Right atrium auricular region (tissue), 2 donors: Measurements from ENCODE around the gene ARHGAP26. TPM values are rescaled to one million over a fixed set of nuclear protein-coding genes. Genes with fewer than 3 reads are reported as not detected.
A peak's percentile ranks its signal among the peaks of the same experiment; 100 is the strongest.

ENCODE experiments used
- DNase-seq: peaks from one replicate; pipeline ENCODE4 v3.0.0-alpha.2; 2019; ENCODE audit warnings: low spot score
- H3K27ac ChIP-seq, 2 donors: fragments of 200-600 bp; sonication (generic); 1 replicate in 1 of 2; 2 replicates in 1 of 2; pipeline ENCODE4 v1.5.1; 2016 to 2019
- H3K27me3 ChIP-seq, 2 donors: fragments of 200-600 bp; sonication (generic); one replicate each; pipeline versions ENCODE4 v1.5.1 to v1.6.0; 2017 to 2019
- H3K36me3 ChIP-seq: fragments of 200-600 bp; sonication (generic); one replicate; pipeline ENCODE4 v1.5.1; 2016
- H3K4me1 ChIP-seq, 2 donors: fragments of 200-600 bp; sonication (generic); one replicate each; pipeline versions ENCODE4 v1.5.1 to v1.6.0; 2017 to 2019
- H3K4me3 ChIP-seq, 2 donors: fragments of 200-600 bp; sonication (generic); 1 replicate in 1 of 2; 2 replicates in 1 of 2; pipeline ENCODE4 v1.5.1; 2017 to 2019; ENCODE audit warnings: mild to moderate bottlenecking in 1 of 2, moderate library complexity in 1 of 2
- H3K9me3 ChIP-seq, 2 donors: fragments of 200-600 bp; sonication (generic); one replicate each; pipeline ENCODE4 v1.5.1; 2019
- total RNA-seq, 2 donors: library from RNA; depleted of rRNA; stranded (reverse); fragments of >200 nt; gene quantifications; one replicate each; pipeline ENCODE4 v1.1.0, GENCODE V29; 2016
- TF ChIP-seq, protein P1 (sequence below), 2 donors: fragments of 200-600 bp; sonication (generic); IDR thresholded peaks; one replicate each; pipeline ENCODE4 v1.5.1; 2019; ENCODE audit warnings: antibody characterized with exemption in 2 of 2

Gene ARHGAP26
- total RNA-seq, 2 donors from 2014 or later, result 29.8 to 31.6 TPM

DNA sequence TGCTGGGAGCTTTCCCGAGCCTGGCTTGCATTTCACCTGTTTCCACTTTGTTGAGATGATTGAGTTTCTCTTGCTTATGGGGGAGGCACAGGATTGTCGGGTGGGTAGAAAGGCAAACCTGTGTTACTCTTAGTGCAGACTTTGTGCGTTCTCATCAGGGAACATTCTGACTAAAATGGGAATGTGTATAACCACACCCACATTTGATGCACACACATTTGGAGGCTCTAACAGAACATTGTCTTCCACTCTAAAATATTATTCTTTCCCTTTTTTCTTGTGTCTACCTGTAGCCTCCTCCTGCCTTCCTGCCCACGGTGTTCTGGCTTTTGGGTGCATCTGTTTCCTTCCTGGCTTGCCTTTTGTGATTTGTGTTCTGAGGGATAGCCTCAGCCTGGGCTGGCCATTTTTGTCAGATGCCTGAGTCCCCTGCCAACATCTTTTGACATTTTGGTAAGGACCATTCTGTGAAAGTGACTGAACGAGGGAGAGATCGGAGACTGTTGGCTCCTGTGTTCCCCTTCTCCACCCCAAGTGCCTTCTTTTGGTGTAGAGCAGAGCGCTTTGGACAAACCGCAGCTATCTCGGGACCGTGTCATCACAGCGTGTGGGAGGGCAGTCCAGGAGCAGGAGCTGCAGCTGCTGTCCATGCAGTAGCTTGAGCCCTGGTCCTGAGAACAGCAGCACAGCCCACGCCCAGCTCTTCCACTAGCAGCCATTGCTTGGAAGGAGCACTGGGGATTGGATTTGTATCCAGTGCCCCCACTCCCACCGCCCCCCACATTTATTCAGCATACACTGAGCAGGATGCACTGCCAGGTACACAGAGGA, 101.4 kb downstream of the ARHGAP26 start:
- Histone ChIP-seq H3K36me3 (no peaks in the 10 kb centered on the region), H3K27ac (peak overlapping the region in 1 of 2 donors; percentile 1), H3K27me3 (no peaks in the 10 kb centered on the region), H3K4me1 (peaks cover 0 to 89% of the 10 kb centered on the region in 2 donors), H3K4me3 (no peak overlapping the region), H3K9me3 (no peaks in the 10 kb centered on the region)
- TF ChIP-seq, protein P1, sequence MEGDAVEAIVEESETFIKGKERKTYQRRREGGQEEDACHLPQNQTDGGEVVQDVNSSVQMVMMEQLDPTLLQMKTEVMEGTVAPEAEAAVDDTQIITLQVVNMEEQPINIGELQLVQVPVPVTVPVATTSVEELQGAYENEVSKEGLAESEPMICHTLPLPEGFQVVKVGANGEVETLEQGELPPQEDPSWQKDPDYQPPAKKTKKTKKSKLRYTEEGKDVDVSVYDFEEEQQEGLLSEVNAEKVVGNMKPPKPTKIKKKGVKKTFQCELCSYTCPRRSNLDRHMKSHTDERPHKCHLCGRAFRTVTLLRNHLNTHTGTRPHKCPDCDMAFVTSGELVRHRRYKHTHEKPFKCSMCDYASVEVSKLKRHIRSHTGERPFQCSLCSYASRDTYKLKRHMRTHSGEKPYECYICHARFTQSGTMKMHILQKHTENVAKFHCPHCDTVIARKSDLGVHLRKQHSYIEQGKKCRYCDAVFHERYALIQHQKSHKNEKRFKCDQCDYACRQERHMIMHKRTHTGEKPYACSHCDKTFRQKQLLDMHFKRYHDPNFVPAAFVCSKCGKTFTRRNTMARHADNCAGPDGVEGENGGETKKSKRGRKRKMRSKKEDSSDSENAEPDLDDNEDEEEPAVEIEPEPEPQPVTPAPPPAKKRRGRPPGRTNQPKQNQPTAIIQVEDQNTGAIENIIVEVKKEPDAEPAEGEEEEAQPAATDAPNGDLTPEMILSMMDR (IDR thresholded peaks at IDR 0.05), result no peak
- DNase-seq, result no peak

DNA sequence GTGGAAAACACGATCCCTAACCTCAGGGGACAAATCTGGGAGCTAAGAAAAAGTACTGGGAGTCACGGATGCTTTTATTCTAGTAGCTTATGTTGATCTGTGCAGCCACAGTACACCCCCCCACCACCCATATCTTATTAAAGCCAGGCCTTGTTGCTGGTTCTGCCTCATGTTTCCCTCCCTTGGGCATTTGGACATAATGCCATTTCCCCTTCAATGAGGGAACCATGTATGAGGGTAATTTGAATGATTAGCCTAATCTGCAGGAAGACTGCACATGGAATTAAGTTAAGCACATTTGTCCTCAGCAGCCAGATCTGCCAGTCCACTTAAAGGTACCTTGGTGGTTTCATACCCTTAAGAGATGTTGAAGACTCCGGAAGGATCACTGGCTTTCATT, 102.0 kb downstream of the ARHGAP26 start:
- no peak for DNase-seq
- Histone ChIP-seq H3K27ac (no peak overlapping the region), H3K27me3 (no peaks in the 10 kb centered on the region), H3K4me3 (no peak overlapping the region), H3K4me1 (peaks cover 0 to 87% of the 10 kb centered on the region in 2 donors), H3K9me3 (no peaks in the 10 kb centered on the region), H3K36me3 (no peaks in the 10 kb centered on the region)
- TF ChIP-seq, protein P1 (IDR thresholded peaks at IDR 0.05), result no peak

DNA sequence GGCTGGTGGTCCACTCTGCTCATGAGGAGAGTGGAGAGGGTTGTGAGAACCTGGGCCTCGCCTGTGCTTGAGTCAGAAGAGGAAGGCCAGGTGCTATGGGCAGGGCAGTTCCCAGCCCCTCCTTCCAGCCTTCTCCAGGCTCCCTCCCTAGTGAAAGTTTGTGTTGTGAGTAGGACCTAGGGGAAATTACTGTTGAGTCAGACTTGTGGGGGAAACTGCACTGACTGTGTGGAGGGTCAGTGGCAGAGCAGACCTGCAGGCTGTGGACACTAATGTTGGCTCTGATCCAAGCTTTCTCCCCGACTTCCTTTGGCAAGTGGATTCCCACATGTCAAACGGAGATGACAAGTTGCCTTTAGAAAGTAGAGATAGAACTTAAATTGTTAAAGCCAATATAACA, 102.6 kb downstream of the ARHGAP26 start:
- TF ChIP-seq, protein P1 (IDR thresholded peaks at IDR 0.05), result no peak
- H3K27me3 ChIP-seq, result no peaks in the 10 kb centered on the region
- no peaks in the 10 kb centered on the region for H3K9me3 ChIP-seq
- no peak overlapping the region for H3K4me3 ChIP-seq
- peaks cover 0 to 81% of the 10 kb centered on the region in 2 donors for H3K4me1 ChIP-seq
- no peaks in the 10 kb centered on the region for H3K36me3 ChIP-seq
- DNase-seq, result no peak
- no peak overlapping the region for H3K27ac ChIP-seq

DNA sequence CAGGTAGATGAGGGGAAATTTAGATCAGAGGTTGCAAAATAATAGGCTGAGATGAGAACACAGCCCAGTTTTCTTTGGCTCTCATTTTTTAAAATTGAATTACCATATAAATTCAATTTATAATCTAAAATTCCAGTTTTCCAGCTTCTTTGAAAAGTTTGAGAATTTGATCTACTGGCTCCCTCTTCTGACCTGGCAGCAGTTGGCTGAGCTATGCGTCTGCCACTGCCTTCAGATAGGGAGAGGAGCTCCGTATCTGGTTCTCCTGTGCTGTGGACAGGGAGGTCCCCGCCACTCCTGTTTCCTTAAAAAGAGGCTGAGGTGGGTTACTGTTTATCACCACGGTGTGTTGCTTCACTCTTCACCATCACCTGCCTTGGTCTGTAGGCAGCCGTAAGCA, 103.7 kb downstream of the ARHGAP26 start:
- no peak for DNase-seq
- Histone ChIP-seq H3K4me3 (no peak overlapping the region), H3K27me3 (no peaks in the 10 kb centered on the region), H3K27ac (peak overlapping the region in 1 of 2 donors; percentile 45), H3K9me3 (no peaks in the 10 kb centered on the region), H3K36me3 (no peaks in the 10 kb centered on the region), H3K4me1 (peaks cover 0 to 80% of the 10 kb centered on the region in 2 donors)
- TF ChIP-seq, protein P1 (IDR thresholded peaks at IDR 0.05), result peak in 1 of 2 donors; percentile 40

DNA sequence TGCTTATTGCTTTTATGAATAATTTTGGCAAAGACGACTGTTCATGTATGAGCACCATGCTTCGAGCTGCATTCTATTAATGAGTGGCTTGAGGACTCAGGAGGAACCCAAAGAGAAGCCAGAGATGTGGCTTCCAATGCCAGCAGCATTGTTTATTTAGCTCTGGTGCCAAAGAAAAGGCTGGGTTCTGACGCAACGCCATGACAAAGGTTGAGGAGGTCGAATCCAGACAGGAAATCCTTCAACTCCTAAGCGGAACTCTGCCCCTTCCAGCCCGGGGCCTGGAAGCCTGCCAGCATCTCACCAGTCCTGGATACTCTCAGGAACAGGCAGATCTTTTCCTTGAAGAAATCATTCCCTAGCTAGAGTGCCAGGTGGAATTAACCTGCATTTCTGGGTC, 104.4 kb downstream of the ARHGAP26 start:
- Histone ChIP-seq H3K27me3 (no peaks in the 10 kb centered on the region), H3K4me3 (no peak overlapping the region), H3K36me3 (peaks cover 2% of the 10 kb centered on the region), H3K4me1 (peaks cover 0 to 77% of the 10 kb centered on the region in 2 donors), H3K9me3 (no peaks in the 10 kb centered on the region), H3K27ac (peak overlapping the region; percentile 29 to 45)
- peak; percentile 89 for DNase-seq
- TF ChIP-seq, protein P1 (IDR thresholded peaks at IDR 0.05), result no peak
